Endometrium (tissue), 2 donors: ENCODE measurements around the gene RBM23.
"Not testable (repeated sequence)": the region's sequence is repeated elsewhere in the genome, so short reads cannot be mapped to it uniquely, and the experiment has no call there.

Experiments used
- FAIRE-seq: peaks from 2 replicates; lab custom pipeline; 2012; peaks lifted over from hg19 to GRCh38; lab: Jason Lieb, UNC
- donor health status: control.
- donor health status: control.

RBM23 gene

DNA sequence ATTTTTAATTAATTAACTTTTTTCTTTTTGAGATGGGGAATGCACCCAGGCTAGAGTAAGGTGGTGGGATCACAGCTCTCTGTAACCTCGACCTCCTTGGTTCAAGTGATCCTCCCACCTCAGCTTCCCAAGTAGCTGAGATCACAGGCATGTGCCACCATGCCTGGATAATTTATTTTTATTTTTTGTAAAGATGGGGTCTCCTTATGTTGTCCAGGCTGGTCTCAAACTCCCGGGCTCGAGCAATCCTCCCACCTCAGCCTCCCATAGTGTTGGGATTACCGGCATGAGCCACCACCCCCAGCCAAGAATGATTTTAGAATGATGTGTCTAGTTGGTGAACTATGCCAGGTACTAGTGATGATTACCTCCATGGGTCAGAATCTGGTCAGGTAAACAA, 54.0 kb downstream of the RBM23 start:
- FAIRE-seq = no peak

DNA sequence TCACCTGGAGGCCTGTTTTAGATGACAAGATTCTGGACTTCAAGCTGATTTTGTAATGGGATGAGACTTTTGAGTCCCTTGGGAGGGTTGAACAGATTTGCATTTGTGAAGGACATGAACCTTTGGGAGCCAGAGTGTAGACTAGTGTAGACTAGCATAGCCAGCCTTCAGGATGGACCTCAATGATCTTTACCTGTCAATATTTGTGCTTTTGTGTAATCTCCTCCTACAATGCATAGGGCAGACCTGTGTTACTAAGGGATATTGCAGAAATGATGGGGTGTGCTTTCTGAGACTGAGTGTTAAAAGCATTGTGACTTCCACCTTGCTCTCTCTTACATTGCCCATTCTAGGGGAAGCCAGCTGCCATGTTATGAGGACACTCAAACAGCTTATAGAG, 57.3 kb downstream of the RBM23 start:
- FAIRE-seq = no peak

DNA sequence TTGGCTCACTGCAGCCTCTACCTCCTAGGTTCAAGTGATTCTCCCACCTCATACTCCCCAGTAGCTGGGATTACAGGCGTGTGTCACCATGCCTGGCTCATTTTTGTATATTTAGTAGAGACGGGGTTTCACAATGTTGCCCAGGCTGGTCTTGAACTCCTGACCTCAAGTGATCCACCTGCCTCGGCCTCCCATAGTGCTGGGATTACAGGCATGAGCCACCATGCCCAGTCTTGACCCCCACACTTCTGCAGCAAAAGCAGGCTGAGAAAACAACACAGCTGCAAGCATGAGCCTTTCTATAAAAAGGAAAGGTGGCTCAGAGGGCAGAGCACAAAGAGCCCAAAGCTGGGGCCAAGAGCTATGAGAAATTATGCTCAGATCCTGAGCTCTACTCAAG, 58.6 kb downstream of the RBM23 start:
- not testable (repeated sequence) for FAIRE-seq

DNA sequence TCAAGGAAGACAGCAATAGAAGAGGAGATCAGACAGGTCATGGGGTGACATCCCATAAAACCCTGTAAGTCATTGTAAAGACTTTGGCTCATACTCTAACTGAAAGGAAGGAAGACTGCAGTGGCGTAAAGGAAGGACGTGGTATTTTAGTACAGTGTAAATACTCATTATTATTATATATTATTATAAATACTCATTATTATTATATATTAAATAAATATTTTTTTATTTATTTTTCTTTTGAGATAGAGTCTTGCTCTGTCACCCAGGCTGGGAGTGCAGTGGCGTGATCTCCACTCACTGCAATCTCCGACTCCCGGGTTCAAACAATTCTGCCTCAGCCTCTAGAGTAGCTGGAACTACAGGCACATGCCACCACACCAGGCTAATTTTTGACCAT, 62.5 kb downstream of the RBM23 start:
- no peak for FAIRE-seq

DNA sequence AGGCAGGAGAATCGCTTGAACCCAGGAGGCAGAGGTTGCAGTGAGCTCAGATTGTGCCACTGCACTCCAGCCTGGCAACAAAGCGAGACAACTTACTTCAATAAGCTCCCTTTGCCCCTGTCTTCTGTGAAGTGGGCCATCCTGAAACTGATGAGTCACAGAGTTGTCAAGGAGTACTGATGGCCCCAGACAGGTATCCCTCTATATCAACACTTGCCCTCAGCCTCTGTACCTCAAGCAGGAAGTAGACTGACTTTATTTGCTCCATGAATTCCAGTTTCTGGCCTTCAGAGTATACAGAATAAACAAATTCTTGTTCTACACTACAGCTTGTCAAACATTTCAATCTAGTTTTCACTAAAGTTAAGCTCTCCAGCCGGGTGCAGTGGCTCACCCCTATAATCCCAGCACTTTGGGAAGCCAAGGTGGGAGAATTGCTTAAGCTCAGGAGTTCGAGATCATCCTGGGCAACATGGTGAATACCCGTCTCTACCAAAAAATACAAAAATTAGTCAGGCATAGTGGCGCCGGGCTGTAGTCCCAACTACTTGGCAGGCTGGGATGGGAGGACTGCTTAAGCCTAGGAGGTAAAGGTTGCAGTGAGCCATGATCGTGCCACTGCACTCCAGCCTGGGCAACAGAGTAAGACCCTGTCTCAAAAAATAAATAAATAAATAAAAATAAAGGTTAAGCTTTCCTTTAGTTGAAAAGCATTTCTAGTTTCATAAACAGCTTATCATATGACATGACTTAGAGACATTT, 63.8 kb downstream of the RBM23 start:
- FAIRE-seq = no peak

DNA sequence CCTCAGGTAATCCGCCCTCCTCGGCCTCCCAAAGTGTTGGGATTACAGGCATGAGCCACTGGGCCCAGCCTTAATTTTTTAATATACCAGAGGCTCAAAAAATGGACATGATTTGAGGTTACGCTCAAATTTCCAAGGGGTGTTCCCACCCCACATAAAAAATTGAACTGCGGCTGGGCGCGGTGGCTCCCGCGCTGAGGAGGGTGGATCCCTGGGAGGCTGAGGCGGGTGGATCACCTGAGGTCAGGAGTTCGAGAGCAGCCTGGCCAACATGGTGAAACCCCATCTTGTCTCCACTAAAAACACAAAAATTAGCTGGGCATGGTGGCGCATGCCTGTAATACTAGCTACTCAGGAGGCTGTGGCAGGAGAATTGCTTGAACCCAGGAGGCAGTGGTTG, 64.7 kb downstream of the RBM23 start:
- FAIRE-seq = not testable (repeated sequence)

DNA sequence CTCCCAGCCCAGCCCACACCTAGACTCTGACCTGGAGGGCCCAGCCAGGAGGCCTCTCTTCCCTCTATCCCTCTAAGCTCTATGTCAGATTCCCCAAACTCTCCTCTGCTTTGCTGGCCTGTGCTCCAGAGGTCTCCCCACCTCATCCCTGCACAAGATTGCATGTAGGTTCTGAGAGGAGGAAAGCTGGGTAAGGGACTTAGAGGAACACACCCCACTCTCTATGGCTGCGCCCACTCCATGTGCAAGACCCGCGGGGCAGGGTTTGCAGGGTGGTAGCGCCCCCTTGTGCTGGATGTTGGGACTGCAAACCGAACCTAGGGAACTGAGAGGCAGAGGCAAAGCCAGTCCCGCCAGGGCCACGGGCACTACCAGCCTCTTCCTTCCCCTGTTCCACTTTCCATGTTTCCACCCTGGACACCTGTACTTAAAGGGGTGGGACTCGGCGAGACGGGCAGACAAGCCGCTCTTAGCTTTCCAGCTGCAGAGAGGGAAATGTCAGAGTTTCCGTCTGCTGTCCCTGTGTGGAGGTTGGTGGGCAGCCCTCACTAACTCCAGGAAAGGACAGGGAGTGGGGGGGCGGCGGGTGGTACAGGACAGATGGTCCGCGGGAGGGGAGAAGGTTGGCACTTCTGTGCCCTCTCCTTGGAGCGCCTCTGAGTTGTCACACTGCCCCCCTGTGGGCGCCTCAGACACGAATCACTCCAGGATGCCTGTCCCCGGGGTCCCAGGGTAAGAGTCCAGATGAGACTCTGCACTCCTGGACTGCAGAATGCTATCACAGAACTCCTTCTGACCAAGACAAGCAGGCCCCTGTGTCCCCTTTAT, 65.8 kb downstream of the RBM23 start:
- FAIRE-seq = no peak

DNA sequence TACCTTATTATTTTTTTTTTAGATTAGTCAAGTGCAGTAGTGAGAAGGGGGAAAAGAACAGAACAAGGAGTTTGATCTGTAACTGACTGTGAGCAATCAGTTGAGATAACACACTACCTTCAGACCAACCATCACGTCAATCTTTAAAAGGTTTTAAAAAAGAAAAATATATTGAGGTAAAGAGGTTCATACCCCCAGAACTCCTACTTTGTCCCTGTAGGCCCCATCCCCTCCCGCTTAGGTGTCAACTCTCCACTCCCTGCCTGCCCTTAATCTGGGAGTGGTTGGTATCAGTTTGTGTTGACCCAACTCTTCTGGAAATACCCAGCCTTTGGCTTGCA, 66.4 kb downstream of the RBM23 start:
- no peak for FAIRE-seq

DNA sequence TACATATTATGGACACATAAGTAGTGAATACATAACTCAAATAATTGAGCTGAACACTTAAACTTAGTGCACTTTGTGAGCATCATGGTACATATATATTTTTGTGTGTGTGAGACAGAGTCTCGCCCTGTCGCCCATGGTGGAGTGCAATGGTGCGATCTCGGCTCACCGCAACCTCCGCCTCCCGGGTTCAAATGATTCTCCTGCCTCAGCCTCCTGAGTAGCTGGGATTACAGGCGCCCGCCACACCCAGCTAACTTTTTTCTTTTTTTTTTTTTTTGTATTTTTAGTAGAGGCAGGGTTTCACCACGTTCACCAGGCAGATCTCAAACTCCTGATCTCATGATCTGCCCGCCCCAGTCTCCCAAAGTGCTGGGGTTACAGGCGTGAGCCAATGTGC, 66.8 kb downstream of the RBM23 start:
- FAIRE-seq = not testable (repeated sequence)

DNA sequence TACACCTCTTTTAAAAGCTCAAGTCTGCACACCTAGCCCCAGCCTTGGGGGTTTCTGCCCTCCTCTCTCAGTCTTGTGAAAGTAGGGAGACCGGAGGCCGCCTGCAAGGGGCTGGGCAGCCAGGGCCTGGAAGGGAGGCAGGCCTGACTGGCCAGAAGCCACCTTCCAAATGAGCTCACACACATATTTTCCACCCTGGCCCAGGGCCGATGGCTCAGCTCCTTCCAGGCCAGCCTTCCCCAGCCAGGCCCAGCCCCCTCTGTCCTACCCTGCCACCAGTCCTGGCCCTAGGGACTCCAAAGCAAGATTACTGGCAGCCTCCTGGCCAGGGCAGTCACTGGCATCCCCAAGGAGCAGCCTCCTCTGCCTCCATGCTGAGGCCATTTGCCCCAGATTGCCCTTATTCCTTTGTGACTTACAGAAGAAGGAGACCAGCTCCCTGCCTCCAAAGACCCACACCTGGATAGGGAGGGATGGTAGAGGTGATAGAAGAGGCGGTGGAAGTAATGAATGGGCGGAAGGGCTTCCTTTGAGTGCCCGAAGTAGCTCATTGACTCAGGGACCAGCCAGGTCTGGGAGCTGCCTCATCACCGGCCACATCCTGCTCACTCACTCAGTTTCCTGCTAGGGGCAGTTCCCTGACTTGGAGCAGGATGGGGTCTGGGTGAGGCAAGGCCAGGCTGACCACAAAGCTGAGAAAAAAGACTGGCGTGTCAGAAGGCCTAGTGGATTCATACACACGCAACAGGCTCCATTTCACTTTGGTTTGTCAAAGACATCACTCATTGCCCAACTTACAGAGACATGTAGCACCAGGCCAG, 67.8 kb downstream of the RBM23 start:
- FAIRE-seq = no peak

DNA sequence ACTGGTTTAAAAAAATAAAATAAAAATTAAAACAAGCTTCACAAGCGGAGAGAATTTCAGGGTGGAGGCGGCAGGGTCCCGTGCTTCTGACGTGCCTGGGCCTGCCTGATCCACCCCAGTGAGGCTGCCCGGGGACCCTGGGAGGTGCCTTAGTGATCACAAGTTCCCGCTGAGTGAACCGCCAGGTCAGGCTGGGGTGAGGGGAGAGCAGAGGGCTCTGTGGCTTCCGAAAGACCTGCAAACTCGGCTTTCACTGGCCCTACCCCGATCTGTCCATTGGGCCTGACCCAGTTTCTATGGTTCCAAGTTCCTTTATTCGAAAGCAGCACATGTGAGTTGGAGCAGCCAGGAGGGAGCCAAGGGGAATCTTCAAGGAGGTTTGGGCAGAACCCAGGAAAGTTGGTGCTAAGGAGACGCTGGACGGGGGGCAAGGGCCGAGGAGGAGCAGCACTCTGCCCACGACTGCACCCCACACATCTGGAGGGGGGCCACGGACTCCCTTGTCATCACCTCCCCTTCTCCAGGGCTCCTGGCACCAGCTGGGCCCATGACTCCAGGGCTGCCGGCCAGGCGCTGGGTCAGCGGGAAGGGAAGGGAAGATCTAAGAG, 69.6 kb downstream of the RBM23 start:
- no peak for FAIRE-seq

DNA sequence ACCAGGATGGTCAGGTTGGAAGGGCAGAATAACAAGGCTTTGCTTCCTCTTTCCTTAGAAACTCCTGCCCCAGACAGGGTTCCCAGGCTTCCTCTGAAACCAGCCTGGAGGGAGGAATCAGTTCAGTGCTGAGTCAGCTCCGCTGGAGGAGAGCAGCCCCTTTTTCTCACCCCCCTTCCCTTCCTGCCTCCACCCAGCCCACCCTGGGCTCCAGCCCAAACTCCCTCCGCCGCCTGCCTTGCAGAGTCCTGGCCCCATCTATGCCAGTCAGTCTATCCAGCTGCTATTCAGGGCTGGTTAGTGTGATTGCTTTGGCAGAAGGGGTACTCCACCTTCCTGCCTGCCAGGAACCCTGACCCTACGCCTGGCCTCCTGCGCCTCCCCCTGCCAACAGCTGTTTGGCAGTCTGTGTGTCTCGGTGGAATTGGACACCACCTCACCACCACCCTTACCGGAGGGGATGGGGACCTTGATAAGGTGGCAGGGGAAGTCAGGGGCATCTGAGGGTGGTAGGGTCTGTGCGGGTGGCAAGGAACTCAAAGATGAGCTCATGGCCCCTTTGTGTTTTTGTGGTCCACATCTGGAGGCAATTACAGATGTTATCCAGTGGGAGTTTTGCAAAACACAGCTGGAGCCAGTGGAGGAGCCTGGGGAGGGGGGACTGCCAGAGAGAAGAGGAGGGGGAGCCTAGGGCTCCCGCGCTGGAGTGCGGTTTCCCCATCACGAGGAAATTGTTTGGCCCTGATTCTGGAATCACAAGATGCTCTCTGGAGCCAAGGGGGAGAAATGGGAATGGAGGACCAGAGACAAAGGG, 70.4 kb downstream of the RBM23 start:
- peak; percentile 92 for FAIRE-seq

DNA sequence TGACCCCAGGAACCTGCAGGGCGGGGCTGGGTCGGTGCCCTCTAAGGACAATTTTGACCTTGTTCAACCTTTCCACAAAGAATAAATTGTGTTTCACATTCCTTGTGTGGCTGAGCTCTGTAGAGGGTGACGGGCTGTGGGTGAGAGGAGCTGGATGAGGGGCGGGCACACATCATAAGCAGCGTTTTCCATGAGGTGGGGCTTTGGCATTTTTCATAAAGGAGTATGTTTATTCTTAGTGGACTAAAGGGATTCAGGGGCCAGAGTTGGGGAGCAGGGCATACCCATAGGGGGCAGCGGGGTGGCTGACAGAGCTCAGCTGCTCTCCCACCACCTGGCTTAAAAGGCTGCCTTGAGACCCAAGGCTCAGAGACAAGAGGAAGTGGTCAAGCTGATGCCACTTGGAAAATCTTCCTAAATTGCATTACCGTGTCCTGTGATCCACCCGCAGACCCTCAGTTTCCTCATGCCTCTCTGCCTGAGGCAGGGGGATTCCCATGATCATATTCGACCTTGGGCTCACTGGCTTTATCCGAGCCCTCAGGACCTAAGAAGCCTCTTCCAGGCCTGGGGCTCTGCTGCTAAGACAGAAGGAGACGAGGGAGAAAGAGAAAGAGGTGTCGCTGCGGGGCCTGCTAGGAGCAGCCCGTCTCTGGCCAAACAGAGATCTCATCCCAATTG, 71.1 kb downstream of the RBM23 start:
- no peak for FAIRE-seq

DNA sequence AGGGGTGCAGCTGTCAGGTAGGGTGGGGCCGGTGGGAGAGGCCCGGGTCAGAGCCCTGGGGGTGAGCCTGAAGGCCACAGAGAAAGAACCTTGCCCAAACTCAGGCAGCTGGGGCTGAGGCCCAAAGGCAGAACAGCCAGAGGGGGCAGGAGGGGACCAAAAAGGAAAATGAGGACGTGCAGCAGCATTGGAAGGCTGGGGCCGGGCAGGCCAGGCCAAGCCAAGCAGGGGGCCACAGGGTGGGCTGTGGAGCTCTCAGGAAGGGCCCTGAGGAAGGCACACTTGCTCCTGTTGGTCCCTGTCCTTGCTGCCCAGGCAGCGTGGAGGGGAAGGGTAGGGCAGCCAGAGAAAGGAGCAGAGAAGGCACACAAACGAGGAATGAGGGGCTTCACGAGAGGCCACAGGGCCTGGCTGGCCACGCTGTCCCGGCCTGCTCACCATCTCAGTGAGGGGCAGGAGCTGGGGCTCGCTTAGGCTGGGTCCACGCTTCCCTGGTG, 72.1 kb downstream of the RBM23 start:
- FAIRE-seq = no peak

DNA sequence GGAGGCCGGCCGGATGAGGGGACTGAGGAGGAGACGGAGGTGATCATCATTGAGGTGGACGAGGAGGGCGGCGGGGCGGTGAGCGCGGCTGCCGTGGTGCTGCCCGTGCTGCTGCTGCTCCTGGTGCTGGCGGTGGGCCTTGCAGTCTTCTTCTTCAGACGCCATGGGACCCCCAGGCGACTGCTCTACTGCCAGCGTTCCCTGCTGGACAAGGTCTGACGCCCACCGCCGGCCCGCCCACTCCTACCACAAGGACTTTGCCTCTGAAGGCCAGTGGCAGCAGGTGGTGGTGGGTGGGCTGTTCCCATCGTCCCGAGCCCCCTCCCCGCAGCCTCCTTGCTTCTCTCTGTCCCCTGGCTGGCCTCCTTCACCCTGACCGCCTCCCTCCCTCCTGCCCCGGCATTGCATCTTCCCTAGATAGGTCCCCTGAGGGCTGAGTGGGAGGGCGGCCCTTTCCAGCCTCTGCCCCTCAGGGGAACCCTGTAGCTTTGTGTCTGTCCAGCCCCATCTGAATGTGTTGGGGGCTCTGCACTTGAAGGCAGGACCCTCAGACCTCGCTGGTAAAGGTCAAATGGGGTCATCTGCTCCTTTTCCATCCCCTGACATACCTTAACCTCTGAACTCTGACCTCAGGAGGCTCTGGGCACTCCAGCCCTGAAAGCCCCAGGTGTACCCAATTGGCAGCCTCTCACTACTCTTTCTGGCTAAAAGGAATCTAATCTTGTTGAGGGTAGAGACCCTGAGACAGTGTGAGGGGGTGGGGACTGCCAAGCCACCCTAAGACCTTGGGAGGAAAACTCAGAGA, 72.9 kb downstream of the RBM23 start:
- no peak for FAIRE-seq

DNA sequence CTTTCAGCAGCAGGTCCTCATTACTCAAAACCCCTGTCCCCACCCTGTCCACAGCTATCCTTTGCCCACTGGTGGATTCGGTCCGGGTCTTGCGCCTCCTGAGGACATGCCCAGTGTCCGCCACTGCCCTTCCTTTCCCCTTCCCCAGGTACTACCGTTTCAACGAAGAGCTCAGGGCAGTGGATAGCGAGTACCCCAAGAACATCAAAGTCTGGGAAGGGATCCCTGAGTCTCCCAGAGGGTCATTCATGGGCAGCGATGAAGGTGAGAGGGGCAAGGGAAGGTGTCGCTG, 73.9 kb downstream of the RBM23 start:
- no peak for FAIRE-seq

DNA sequence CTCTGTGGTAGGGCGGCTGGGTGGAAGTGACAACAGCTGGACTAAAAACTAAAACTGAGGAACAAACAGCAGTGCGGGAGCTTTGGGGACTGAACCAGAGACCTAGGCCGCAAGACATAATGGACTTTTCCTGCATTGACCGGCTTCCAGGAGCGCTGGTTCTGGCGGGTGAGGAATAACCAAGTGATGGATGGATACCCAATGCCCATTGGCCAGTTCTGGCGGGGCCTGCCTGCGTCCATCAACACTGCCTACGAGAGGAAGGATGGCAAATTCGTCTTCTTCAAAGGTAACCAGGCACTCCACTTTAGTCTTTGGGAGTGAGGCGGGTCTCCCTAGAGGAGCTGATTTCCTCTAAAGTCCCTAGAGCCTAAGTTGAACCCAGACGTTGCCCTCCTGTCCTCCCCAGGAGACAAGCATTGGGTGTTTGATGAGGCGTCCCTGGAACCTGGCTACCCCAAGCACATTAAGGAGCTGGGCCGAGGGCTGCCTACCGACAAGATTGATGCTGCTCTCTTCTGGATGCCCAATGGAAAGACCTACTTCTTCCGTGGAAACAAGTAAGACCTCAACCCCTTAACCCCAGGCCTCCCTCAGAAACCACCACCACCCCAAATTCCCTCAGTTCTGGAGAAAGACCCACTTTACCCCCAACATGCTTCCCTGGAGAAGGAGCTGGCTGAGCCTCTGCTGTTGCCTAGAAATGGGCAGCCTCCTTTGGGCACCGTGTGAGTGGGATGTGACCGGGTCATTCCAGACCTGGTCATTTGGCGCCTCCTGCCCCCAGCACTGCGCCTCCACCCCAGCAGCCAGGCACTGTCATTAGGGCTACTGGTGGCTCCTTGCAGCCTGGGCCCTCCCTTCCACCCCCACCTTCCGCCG, 74.5 kb downstream of the RBM23 start:
- FAIRE-seq = no peak
